Stimulated activated CD4-positive, alpha-beta T cell treated with anti-CD3 and anti-CD28 coated beads, Interleukin-1b, Interleukin-23, amount 100 ng/mL, for 4 hours (primary cell): Measurements from ENCODE around the gene ASGR1.
"Not testable (repeated sequence)": the region's sequence is repeated elsewhere in the genome, so short reads cannot be mapped to it uniquely, and the experiment has no call there.

ENCODE experiments used
- DNase-seq, 2 donors: peaks; one replicate each; pipeline ENCODE4 v3.0.0-alpha.2; 2020; ENCODE audit warnings: low read depth in 2 of 2

The ASGR1 gene

DNA sequence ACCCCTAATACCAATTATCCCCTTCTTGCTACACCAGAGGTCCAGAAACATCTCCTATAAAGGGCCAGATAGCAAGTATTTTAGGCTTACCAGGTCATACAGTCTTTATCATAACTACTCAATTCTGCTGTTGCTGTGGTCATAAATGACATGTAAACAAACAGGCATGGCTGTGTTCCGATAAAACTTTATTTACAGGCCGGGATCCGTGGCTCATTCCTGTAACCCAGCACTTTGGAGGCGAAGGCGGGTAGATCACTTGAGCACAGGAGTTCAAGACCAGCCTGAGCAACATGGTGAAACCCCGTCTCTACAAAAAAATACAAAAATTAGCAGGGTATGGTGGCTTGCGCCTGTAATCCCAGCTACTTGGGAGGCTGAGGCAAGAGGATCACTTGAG, 12.3 kb downstream of the ASGR1 start:
- DNase-seq = no peak

DNA sequence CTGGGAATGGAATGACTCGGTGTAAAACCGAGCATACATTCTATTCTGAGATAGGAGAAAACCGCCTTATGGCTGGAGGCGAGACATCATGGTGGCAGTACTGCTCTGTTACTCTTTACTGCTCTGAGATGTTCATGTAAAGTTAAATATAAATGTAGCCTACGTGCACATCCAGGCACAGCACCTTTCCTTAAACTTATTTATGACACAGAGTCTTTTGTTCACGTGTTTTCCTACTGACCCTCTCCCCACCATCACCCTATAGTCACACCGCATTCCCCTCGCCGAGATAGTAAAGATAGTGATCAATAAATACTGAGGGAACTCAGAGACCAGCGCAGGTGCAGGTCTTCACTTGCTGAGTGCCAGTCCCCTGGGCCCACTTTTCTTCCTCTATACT, 19.6 kb downstream of the ASGR1 start:
- not testable (repeated sequence) for DNase-seq

DNA sequence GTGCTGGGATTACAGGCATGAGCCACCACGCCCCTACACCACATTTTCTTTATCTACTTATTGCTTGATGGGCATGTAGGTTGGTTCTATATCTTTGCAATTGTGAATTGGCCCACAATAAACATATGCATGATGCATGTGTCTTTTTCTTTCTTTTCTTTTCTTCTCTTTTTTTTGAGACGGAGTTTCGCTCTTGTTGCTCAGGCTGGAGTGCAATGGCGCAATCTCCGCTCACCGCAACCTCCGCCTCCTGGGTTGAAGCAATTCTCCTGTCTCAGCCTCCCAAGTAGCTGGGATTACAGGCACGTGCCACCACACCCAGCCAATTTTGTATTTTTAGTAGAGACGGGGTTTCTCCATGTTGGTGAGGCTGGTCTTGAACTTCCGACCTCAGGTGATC, 20.7 kb downstream of the ASGR1 start:
- not testable (repeated sequence) for DNase-seq

DNA sequence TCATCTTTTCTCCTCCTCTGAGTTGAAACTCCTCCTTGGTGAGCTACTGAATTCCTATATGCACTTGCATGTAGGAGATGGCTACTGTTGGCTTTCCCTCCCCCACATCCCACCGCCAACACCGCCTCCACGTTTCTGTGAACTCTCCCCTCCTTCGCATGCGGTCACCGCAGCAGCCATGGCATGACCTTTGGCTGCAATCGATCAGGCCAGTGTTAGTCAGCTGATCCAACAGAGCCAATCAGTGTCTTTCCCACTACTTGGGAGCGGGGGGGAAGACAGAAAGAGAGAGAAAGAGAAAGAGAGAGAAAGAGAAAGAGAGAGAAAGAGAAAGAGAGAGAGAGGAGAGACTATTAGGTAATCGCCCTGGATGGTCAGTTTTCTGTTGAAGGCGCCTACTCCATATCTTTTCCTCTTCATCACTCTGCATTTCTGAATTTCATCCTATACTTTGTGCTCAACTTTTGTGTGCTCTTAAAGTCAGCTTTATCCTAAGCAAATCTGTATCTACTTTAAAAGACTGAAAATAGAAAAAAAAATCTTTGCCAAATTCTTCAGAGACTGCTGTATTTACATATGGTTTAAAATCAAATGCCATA, 22.7 kb downstream of the ASGR1 start:
- no peak for DNase-seq

DNA sequence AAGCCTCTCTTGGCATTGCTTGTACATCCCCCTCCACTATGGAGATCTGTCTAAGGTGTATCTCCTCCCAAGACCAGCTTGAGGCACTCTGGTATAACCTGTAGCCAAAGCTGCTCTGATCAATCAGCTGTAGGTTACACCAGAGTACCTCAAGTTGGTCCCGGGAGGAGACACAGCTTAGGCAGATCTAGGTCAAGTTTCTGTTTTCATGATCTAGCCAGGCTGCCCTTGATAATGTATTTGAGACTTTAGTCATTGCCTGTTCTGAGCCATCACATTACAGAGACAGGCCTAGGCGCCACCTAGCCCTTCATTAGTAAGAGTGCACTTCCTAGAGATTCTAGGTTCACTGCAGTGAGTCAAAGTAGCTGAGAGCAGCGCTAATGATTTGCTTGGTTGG, 31.4 kb downstream of the ASGR1 start:
- DNase-seq = no peak

DNA sequence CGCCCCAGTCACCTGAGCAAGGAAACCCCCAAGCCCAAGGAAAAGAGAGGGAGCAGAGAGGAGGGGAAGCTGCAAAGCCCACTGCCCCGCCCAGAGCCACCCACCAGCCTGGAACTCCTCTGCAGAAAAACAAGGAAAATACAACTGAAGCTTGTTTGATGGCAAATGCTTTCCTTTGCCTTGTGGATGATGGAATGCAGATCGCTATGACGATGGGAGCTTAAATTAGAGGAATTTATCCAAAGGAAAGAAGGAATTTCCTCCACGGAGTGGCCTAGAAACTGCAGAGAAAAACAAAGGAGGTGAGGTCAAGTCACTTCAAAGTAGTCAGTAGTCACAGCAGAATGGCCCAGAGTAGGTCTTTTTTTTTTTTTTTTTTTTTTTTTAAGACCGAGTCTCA, 33.1 kb downstream of the ASGR1 start:
- DNase-seq = no peak

DNA sequence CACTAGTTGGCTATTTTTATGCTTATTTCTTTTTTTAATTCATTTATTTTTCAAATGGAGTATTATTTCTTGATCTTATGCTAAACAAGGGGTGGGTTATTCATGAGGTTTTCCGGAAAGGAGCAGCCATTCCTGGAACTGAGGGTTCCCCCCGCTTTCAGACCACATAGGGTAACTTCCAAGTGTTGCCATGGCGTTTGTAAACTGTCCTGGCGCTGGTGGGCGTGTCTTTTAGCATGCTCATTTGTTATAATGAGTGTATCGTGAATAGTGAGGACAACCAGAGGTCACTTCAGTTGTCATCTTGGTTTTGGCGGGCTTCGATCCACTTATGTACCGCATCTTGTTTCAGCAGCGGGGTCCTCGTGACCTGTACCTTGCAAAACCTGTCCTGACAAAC, 35.0 kb downstream of the ASGR1 start:
- DNase-seq = no peak

DNA sequence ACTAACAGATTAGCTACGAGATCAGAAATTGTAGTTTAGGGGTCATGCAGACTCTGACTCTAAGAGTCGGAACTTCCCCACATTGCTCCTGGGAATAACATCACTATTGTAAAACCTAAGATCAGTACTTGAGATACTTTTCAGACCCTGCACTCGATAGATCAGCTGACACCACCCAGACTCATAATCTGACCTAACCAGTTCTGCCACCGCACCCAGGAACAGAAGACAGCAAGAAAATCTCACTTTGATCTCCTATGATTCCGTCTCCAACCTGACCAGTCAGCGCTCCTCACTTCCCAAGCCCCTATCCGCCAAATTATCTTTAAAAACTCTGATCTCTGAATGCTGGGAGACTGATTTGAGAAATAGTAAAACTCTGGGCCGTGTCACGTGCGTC, 37.3 kb downstream of the ASGR1 start:
- no peak for DNase-seq

DNA sequence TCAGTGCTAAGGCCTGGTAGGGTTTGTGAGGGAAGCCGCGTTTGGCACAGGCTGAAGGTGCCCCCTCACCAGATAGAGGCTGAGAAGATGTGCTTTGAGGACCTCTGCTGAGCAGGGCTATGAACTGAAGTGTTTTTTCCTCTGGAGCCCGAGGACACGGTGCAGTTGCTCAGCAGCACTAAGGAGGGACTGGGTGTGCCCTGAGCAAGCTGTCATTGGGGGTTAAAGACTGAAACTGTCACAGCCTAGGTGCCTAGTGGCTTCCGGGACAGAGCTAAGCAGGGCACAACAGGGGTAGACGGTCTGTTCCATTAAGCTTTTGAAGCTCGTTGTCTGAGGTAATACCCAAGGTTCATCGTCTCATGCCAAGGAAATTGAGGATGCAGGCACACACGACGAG, 39.8 kb downstream of the ASGR1 start:
- no peak for DNase-seq

DNA sequence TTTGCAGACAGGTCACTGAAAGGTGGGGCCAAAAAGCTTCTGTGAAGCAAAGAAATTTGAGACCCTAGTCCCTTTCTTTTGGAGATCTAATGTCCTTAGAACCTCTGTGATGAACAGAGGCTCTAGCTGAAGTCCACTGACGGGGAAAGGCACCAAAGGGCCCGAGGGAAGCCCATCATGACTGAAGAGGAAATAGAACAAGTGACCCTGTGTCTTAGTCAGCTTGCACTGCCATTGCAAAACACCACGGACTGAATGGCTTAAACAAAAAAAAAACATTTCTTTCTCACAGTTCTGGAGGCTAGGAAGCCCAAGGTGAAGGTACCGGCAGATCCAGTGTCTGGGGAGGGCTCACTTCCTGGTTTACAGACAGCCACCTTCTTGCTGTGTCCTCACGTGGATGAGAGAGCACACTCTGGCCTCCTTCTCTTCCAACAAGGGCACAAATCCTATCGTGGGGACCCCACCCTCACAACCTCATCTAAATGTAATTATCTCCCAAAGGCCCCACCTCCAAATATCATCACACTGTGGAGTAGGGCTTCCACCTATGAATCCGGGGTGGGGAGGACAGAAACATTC, 40.3 kb downstream of the ASGR1 start:
- no peak for DNase-seq

DNA sequence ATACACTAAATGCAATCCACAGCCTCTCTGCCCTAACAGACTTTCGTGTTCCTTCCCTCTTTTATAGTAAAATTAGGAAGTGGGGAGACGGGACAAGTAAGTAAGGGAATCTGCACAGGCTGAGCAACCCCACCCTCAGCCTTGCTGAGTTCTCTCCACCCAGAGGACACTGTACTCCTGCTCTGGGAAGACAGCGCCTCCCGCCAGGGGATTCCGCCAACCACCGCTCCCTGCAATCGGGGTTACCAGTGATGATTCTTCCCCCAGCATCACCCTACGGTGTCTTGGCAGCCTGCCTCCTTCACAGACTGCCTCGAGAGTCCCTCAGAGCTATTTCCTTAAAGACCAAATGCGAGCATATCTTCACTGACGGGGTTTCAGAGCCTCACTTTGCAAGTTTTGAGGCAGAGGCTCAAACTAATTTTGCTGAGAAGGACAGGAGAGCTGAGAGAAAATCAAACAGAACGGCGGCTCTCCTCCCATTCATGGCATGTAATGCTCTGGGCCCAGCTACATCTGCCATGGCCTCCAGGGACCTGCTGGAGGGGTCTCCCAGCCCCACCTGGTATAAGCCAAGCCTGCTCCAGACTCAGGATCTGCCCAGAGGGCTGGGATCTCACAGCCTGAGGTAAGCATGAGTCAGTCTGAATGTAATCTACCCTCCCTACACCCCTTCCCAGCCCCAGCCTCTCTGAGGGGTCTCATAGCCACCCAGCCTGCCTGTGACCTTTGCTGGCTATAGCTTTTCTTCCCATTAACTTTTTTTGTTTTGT, 41.8 kb downstream of the ASGR1 start:
- DNase-seq = no peak

DNA sequence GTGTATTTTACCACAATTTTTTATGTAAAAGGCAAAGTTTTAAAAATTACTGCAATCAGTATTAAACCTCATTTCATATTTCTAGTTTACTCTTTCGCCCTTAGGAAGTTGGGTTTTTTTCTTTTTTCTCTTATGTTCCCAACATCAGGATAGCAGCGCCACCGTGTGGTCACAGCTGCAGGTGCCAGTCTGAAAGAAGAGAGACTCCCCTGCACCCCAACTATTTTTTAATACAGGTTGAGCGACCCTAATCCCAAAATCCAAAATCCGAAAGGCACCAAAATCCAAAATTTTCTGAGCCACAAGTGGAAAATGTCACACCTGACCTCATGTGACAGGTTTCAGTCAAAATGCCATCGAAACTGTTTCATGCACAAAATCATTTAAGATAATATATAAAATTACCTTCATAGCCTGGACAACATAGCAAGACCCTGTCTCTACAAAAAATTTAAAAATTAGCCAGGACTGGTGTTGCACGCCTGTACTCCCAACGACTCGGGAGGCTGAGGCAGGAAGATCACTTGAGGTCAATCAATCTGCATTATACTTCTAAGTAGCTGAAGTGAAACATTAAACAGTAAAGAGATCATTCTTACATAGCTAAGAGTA, 42.8 kb downstream of the ASGR1 start:
- peak; percentile 74 to 78 for DNase-seq

DNA sequence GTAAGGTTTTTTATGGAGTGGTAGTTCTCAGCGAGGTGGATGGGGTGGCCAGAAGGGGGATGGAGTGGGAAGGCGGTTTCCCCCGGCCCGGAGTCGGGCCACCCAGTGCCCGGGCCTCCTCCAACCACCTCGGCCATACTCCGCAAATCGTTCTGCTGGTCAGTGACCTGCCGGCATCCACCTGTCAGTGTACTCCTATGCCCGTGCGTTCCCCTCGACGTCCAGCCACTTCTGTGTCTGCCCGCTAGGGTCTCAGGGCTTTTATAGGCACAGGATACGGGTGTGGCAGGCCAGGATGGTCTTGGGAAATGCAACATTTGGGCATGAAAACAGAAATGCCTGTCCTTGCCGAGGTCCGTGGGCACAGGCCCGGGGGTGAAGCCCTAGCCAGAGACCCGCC, 45.3 kb downstream of the ASGR1 start:
- no peak for DNase-seq

DNA sequence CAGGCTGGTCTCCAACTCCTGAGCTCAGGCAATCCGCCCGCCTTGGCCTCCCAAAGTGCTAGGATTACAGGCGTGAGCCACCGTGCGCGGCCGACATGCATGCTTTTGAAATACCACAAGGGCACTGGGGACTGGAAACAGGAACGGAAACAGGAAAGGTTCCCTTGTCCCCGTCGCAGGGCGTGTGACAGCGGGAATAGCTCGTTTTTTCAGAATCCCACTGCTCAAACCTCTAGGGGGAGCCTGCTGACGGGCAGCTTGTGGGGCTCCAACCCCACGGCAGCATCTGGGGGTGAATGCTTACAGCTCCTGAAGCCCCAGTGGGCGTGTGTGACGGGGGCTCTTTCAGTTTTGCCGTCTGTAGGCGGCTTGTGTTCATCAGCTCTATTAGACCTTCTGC, 45.7 kb downstream of the ASGR1 start:
- peak; percentile 11 to 46 for DNase-seq

DNA sequence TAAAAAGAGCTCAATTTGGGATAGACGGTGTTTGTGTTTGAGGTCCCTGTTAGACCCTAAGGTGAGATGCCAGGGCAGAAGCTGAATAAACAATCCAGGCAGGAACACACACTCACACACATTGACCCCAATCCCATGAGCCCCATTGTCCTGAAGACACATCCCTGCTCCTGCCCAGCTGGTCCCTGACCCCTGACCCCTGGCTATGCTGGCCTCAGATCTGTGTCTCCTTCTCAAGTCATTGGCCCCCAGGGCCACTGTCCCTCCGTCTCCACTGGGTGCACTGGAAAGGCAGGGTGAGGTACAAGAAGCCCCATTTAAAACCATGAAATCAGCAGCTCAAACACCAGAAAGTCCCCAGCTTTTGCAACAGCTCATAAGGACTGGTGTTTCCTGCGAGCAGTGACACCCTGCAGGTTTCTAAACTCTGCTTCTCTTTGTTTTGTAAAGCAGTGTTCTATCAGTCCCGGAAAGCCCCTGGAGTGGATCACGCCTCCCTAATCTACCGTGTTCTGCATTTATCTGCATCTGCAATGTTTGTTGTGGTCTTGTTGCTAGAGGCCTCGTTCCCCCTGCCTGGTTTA, 46.6 kb downstream of the ASGR1 start:
- peak; percentile 21 to 43 for DNase-seq

DNA sequence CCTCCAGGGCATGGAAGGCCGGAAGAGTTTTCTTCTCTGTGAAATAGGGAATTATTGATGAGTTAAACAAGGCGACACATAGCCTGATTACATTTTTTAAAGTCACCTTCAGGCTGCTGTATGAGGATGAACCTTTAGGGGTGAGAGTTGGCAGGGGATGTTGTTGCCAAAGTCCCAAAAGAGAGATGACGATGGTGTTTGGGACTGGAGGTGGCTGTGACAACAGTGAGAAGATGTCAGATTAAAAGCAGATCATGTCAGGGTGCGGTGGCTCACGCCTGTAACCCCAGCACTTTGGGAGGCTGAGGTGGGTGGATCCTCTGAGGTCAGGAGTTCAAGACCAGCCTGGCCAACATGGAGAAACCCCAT, 47.8 kb downstream of the ASGR1 start:
- DNase-seq = no peak

DNA sequence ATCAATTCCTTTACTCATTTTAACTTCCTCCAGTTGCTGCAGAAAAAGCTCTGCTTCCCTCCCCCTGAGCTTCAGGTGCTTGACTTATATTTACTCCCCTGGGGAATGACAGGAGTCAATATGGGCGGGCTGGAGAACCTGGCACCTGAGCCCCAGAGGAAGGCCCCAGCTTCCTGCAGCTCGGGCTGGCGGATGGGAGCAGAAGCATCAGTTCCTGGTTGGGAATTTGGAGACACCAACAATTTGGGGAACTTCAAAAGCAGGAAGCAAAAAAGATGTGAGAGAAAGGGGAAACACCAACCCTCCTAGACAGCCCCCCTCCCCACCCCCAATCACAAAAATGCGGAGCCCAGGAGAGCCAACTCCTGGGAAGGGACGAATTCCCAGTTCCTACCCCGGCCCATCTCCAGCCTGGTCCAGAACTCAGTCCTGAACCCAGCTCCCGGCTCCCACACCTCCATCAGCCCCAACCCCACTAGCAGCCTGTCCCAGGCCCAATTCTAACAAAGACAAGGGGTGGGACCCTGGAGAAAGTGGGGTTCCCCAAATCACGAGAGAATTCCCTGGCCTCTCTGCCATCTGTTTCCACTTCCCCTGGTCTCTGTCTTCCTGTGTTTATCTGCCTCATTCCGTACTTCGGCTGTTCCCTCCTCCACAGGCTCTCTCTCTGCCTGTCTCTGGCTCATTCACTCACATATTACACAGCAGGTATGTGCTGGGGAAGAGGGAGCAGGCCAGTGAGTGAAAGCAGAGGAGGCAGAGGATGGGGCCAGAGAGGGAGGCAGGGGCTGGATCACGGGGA, 48.3 kb downstream of the ASGR1 start:
- DNase-seq = no peak

DNA sequence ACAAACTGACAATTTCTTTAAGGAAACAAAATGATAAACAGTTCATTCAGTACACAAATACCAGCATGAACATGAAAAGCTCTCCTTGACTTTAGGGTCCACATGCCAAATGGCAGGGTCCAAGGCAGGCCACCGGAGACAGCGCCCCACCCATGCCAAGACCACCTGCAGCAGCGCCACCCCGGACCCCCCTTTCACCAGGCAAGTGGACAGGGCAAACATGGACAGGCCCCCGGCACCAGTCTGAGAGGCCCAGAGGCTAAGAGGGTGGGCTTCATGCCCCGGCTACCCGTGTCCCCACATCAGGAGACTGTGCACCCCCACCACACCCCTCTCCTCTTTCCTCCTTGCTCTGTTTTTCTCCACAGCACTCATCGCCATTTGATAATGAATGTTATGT, 49.9 kb downstream of the ASGR1 start:
- DNase-seq = no peak

DNA sequence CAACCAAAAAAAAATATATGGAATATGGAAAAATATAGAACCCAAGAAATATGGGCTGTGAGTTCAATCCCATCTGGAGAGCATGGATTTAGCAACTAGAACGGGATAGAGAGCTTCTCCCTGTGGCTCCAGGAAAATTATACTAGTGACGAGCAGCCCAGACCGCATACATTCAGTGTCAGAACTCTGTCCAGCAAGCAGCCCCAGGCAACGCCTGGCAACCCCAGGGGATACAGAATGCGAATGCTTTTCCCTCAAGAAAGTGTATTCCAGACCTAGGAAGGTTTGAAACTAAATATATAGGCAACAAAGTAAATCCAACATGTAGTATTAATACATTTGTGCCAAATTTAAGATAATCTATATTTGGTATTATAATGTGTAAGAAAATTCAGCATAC, 51.0 kb downstream of the ASGR1 start:
- no peak for DNase-seq

DNA sequence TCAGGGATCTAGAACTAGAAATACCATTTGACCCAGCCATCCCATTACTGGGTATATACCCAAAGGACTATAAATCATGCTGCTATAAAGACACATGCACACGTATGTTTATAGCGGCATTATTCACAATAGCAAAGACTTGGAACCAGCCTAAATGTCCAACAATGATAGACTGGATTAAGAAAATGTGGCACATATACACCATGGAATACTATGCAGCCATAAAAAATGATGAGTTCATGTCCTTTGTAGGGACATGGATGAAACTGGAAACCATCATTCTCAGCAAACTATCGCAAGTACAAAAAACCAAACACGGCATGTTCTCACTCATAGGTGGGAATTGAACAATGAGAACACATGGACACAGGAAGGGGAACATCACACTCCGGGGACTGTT, 51.7 kb downstream of the ASGR1 start:
- not testable (repeated sequence) for DNase-seq

DNA sequence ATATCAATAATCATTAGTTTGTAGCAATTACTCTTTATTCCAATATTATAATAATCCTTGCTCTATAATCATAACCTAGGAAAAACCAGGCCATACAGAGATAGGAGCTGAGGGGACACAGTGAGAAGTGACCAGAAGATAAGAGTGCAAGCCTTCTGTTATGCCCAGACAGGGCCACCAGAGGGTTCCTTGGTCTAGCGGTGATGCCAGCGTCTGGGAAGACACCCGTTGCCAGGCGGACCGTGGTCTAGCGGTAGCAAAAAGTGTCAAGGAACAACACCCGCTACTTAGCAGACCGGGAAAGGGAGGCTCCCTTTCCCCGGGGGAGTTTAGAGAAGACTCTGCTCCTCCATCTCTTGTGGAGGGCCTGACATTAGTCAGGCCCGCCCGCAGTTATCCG, 52.8 kb downstream of the ASGR1 start:
- DNase-seq = not testable (repeated sequence)

DNA sequence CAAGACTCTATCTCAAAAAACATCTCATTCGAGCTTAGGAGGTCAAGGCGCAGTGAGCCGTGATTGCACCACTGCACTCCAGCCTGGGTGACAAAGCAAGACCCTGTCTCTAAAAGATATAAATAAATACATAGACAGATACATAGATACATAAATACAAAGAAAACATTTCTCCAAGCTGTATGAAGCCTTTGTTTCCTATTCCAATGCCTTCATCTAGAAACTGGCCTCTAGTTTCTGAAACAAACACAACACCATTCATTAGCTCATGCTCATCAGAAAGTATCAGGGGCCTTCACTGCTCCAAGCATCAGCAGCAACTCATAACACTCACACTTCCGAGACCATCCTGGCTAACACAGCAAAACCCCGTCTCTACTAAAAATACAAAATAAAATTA, 54.2 kb downstream of the ASGR1 start:
- DNase-seq = no peak
